ENCODE data around the gene GAMT. TPM values are rescaled to one million over a fixed set of nuclear protein-coding genes. Genes with fewer than 3 reads are reported as not detected.

GAMT gene
- total and polyA plus RNA-seq, 2 of the 13 experiments (the other 11 are each of a cell fraction or from before 2014, with no cell fraction given): 115 to 124 TPM

DNA sequence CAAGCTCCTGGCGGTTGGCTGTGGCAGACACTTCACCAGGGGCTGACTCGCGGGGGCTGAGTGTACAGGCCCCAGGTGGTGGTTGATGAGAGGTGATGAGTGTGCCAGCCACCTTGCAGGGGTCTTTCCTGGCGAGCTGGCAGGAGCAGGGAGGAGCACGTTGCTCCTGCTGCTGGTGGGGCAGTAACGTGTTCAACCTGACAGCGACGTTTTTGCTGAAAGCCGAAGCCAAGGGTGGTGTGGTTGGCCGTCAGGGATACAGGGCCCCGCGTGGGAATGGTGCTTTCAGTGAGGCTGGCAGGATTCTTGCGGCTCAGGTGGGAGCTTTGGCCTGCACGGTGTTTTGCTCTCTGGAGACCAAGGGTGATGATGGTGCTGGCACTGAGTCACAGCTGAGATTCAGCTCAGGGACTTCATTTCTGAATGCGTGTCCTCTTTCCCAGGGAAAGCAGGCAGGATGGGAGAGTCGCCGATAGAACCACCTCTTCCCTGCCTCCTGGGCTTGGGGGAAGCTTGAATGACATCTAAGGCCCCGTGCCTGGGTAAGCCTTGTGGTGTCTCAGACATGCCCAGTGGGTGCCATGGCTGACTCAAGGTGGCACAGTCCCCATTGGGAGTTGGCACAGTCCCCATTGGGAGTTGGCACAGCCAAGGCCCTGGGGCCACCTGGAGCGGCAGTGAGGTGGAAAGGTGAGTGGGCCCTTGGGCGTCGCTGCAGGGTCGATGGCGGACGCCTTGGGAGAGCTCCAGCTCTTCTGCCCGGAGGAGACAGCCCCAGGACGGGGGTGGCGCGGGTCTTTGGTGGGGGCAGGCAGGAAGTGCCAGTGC lies 14.9 kb upstream of the GAMT start:
- DNase-seq (ENCODE audit: low spot score) (no peak), FAIRE-seq (no peak), ATAC-seq (no peak)
- peak overlapping the region; percentile 66; the same call in 1 of the 2 replicates for H3K9ac ChIP-seq (ENCODE audit: insufficient read depth, low read depth, low read length)
- peak overlapping the region; percentile 82 for H3K27ac ChIP-seq (ENCODE audit: extremely low read length, insufficient read depth, low read length)
- BruUV-seq (replicated peaks): no TSS peak
- H3K27me3 ChIP-seq (ENCODE audit: control insufficient read depth in 1 of 2, insufficient read depth in 2 of 2, low read length in 2 of 2): no peaks in the 10 kb centered on the region
- CTCF ChIA-PET (ENCODE audit: low intra/inter-chr PET ratio, low total read pairs): no interaction called here
- H2AFZ ChIP-seq (ENCODE audit: low read length): no peak overlapping the region
- H3K9me3 ChIP-seq (ENCODE audit: low read length): no peaks in the 10 kb centered on the region
- peaks cover 84% of the 10 kb centered on the region for H3K79me2 ChIP-seq (ENCODE audit: insufficient read depth, low read length)
- peak overlapping the region; percentile 66 for H3K4me2 ChIP-seq (ENCODE audit: low read depth, low read length)
- intact Hi-C loops (cut with micrococcal nuclease; ENCODE audit: unreplicated experiment): no loop called here
- POLR2A ChIA-PET: interaction anchor here (1.1 to 2.1 kb wide), 2 partner anchors 8 to 147 kb away, joined by 7 to 8 read pairs; partner anchors contain the start of gene CIRBP
- in situ Hi-C loops (cut with HindIII; ENCODE audit: extremely low pct_ligation_motif_present, low pct_unique_long_range_greater_than_20kb): no loop called here
- H3K4me3 ChIP-seq (replicated peaks in 1 of 3; ENCODE audit: insufficient read depth in 1 of 3, low read depth in 2 of 3, low read length in 3 of 3): peak overlapping the region in 1 of 3 experiments; percentile 38; a peak in 2 of 6 replicates
- peaks cover 19 to 49% of the 10 kb centered on the region in 2 experiments for H3K36me3 ChIP-seq (replicated peaks in 1 of 2; ENCODE audit: control insufficient read depth in 1 of 2, insufficient read depth in 2 of 2, low read length in 2 of 2)
- peaks cover 77% of the 10 kb centered on the region for H4K20me1 ChIP-seq (ENCODE audit: insufficient read depth, low read length)
- 89% methylated on average over 26 of the region's 28 CpGs for WGBS (ENCODE audit: low lambda C conversion rate)
- peaks cover 60% of the 10 kb centered on the region for H3K4me1 ChIP-seq (ENCODE audit: insufficient read depth, low read length)
- TF ChIP-seq TCF7 (IDR thresholded peaks at IDR 0.05; ENCODE audit: low read depth) (no peak), ZC3H4 (CRISPR knock-in tag; IDR thresholded peaks at IDR 0.05; ENCODE audit: borderline replicate concordance) (no peak), PBX2 (CRISPR knock-in tag; IDR thresholded peaks at IDR 0.05) (no peak), HNRNPL (IDR thresholded peaks at IDR 0.05; ENCODE audit: low read depth, low read length) (0 out of 2 replicates have a peak, but pooled peaks have one; percentile 54), HDAC1 (CRISPR knock-in tag; IDR thresholded peaks at IDR 0.05) (no peak), EZH2 (conservative IDR thresholded peaks at IDR 0.05; ENCODE audit: low read depth, low read length) (no peak), ZNF441 (CRISPR knock-in tag; IDR thresholded peaks at IDR 0.05; ENCODE audit: borderline replicate concordance) (no peak), RBFOX2 (IDR thresholded peaks at IDR 0.05; ENCODE audit: low read depth, low read length) (peak; percentile 46; the same call in 1 of the 2 replicates), DZIP1 (CRISPR knock-in tag; IDR thresholded peaks at IDR 0.05) (0 out of 2 replicates have a peak, but pooled peaks have one; percentile 3), AGO2 (optimal IDR thresholded peaks at IDR 0.05; ENCODE audit: low read depth, low read length) (peak; percentile 11), ZNF235 (CRISPR knock-in tag; IDR thresholded peaks at IDR 0.05; ENCODE audit: borderline replicate concordance) (0 out of 2 replicates have a peak, but pooled peaks have one; percentile 1), ZNF775 (CRISPR knock-in tag; IDR thresholded peaks at IDR 0.05; ENCODE audit: borderline replicate concordance) (no peak)
- TF ChIP-seq, protein P1, sequence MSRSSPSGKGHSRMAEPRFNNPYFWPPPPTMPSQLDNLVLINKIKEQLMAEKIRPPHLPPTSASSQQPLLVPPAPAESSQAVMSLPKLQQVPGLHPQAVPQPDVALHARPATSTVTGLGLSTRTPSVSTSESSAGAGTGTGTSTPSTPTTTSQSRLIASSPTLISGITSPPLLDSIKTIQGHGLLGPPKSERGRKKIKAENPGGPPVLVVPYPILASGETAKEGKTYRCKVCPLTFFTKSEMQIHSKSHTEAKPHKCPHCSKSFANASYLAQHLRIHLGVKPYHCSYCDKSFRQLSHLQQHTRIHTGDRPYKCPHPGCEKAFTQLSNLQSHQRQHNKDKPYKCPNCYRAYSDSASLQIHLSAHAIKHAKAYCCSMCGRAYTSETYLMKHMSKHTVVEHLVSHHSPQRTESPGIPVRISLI (CRISPR knock-in tag; IDR thresholded peaks at IDR 0.05; ENCODE audit: borderline replicate concordance): no peak
- TF ChIP-seq, protein P2, sequence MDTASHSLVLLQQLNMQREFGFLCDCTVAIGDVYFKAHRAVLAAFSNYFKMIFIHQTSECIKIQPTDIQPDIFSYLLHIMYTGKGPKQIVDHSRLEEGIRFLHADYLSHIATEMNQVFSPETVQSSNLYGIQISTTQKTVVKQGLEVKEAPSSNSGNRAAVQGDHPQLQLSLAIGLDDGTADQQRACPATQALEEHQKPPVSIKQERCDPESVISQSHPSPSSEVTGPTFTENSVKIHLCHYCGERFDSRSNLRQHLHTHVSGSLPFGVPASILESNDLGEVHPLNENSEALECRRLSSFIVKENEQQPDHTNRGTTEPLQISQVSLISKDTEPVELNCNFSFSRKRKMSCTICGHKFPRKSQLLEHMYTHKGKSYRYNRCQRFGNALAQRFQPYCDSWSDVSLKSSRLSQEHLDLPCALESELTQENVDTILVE (CRISPR knock-in tag; IDR thresholded peaks at IDR 0.05): no peak
- TF ChIP-seq, protein P3, sequence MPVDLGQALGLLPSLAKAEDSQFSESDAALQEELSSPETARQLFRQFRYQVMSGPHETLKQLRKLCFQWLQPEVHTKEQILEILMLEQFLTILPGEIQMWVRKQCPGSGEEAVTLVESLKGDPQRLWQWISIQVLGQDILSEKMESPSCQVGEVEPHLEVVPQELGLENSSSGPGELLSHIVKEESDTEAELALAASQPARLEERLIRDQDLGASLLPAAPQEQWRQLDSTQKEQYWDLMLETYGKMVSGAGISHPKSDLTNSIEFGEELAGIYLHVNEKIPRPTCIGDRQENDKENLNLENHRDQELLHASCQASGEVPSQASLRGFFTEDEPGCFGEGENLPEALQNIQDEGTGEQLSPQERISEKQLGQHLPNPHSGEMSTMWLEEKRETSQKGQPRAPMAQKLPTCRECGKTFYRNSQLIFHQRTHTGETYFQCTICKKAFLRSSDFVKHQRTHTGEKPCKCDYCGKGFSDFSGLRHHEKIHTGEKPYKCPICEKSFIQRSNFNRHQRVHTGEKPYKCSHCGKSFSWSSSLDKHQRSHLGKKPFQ (CRISPR knock-in tag; IDR thresholded peaks at IDR 0.05; ENCODE audit: insufficient replicate concordance): peak; percentile 61

Data from HepG2 (cell line).